PFSK-1 (cell line): ENCODE results near the gene UNCX.

Experiments
- FOXP2 ChIP-seq: optimal IDR thresholded peaks from 2 replicates; pipeline ENCODE3; 2011; ENCODE audit warnings: borderline replicate concordance, control low read depth, inconsistent platforms; ENCODE audit not compliant: insufficient read depth; ENCODE audit errors: extremely low read length, extremely low read depth
- POLR2AphosphoS5 ChIP-seq: IDR thresholded peaks from 2 replicates; pipeline ENCODE4 v1.6.1; 2012; ENCODE audit warnings: low read depth, mild to moderate bottlenecking, control low read depth, low read length, moderate library complexity
- SIN3A ChIP-seq: IDR thresholded peaks from 2 replicates; pipeline ENCODE4 v1.6.1; 2012; ENCODE audit warnings: mild to moderate bottlenecking, low read length, moderate library complexity, borderline replicate concordance; ENCODE audit not compliant: insufficient read depth
- TAF1 ChIP-seq: IDR thresholded peaks from 2 replicates; pipeline ENCODE4 v1.6.1; 2012; ENCODE audit warnings: low read length, control low read depth, borderline replicate concordance; ENCODE audit not compliant: insufficient read depth
- TF ChIP-seq, protein P1 (sequence below), 2 experiments: IDR thresholded peaks; 2 replicates each; pipeline versions ENCODE4 v1.6.1 to v1.8.0; 2011 to 2012; ENCODE audit warnings: low read depth in 2 of 2, low read length in 2 of 2, control low read depth in 1 of 2, inconsistent platforms in 1 of 2, mild to moderate bottlenecking in 1 of 2, moderate library complexity in 1 of 2; ENCODE audit not compliant: insufficient read depth in 1 of 2

DNA sequence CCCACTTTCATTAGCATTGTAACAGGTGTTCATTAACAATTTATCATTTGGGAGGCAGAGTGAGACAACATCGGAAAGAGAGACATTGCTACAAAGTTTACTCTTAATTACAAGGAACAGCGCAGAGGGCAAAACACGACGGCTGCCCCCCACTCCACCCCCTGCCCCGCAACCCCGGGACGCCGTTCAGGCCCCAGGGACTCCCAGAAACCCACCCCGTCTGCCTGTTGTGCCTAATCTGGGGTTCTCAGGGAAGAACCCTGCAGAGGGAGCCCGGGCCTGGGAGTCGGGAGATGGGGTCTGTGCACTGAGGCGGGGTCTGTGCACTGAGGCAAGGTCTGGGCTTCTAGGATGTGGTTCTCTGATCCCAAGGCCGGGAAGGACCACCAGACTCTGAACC lies 25.2 kb downstream of the UNCX start:
- TF ChIP-seq POLR2AphosphoS5: no peak
- TF ChIP-seq, protein P1, sequence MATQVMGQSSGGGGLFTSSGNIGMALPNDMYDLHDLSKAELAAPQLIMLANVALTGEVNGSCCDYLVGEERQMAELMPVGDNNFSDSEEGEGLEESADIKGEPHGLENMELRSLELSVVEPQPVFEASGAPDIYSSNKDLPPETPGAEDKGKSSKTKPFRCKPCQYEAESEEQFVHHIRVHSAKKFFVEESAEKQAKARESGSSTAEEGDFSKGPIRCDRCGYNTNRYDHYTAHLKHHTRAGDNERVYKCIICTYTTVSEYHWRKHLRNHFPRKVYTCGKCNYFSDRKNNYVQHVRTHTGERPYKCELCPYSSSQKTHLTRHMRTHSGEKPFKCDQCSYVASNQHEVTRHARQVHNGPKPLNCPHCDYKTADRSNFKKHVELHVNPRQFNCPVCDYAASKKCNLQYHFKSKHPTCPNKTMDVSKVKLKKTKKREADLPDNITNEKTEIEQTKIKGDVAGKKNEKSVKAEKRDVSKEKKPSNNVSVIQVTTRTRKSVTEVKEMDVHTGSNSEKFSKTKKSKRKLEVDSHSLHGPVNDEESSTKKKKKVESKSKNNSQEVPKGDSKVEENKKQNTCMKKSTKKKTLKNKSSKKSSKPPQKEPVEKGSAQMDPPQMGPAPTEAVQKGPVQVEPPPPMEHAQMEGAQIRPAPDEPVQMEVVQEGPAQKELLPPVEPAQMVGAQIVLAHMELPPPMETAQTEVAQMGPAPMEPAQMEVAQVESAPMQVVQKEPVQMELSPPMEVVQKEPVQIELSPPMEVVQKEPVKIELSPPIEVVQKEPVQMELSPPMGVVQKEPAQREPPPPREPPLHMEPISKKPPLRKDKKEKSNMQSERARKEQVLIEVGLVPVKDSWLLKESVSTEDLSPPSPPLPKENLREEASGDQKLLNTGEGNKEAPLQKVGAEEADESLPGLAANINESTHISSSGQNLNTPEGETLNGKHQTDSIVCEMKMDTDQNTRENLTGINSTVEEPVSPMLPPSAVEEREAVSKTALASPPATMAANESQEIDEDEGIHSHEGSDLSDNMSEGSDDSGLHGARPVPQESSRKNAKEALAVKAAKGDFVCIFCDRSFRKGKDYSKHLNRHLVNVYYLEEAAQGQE (IDR thresholded peaks at IDR 0.05; ENCODE audit: insufficient read depth in 1 of 2, low read depth in 2 of 2, low read length in 2 of 2): no peak
- TF ChIP-seq SIN3A: no peak
- no peak for TF ChIP-seq FOXP2
- TF ChIP-seq TAF1: no peak
